Body of pancreas (tissue), 4 donors: ENCODE results near the gene KIF16B.

Experiments
- CTCF ChIP-seq, 7 experiments: fragments of 450-650 bp in 4 of 7; fragments of 200-600 bp in 3 of 7; sonication (generic) in 3 of 7; IDR thresholded peaks; one replicate each; pipeline ENCODE4 v1.5.1; 2016 to 2019; ENCODE audit warnings: antibody characterized with exemption in 7 of 7
- POLR2A ChIP-seq, 3 donors: fragments of 450-650 bp; IDR thresholded peaks; one replicate each; pipeline ENCODE4 v1.6.1; 2016; ENCODE audit warnings: antibody characterized with exemption in 3 of 3, mild to moderate bottlenecking in 2 of 3

GRCh38 chr20:16222859-16223411 lies 350.3 kb downstream of the KIF16B start:
- TF ChIP-seq CTCF (IDR thresholded peaks at IDR 0.05) = no peak
- no peak for TF ChIP-seq POLR2A (IDR thresholded peaks at IDR 0.05)
